Measurements from ENCODE around the gene IRF9.

- TF ChIP-seq CTCF (CRISPR knock-in tag; IDR thresholded peaks at IDR 0.05) = no peak
- TF ChIP-seq MAZ (IDR thresholded peaks at IDR 0.05; ENCODE audit: borderline replicate concordance, low read depth, low read length) = no peak
- TF ChIP-seq MAZ (CRISPR knock-in tag; IDR thresholded peaks at IDR 0.05; ENCODE audit: low read depth) = no peak
- no peak for TF ChIP-seq HOXA7 (CRISPR knock-in tag; IDR thresholded peaks at IDR 0.05)
- TF ChIP-seq MXD3 (CRISPR knock-in tag; IDR thresholded peaks at IDR 0.05) = no peak
- no peak for TF ChIP-seq ARNT (IDR thresholded peaks at IDR 0.05)
- TF ChIP-seq RNF2 (conservative IDR thresholded peaks at IDR 0.05; ENCODE audit: low read depth) = no peak
- no peak for TF ChIP-seq TCF7L2 (IDR thresholded peaks at IDR 0.05; ENCODE audit: low read depth, low read length)
- no peak for TF ChIP-seq KLF13 (CRISPR knock-in tag; IDR thresholded peaks at IDR 0.05)
- no peak; the same call in 1 of the 2 replicates for TF ChIP-seq ZNF350 (CRISPR knock-in tag; IDR thresholded peaks at IDR 0.05; ENCODE audit: borderline replicate concordance, low read depth)
- no peak for TF ChIP-seq ISL2 (CRISPR knock-in tag; IDR thresholded peaks at IDR 0.05)
- no peak for TF ChIP-seq SP1 (IDR thresholded peaks at IDR 0.05)
- TF ChIP-seq SP1 (CRISPR knock-in tag; IDR thresholded peaks at IDR 0.05) = no peak
- no peak for TF ChIP-seq ZNF816 (CRISPR knock-in tag; IDR thresholded peaks at IDR 0.05; ENCODE audit: borderline replicate concordance)
- no peak for TF ChIP-seq ZNF775 (CRISPR knock-in tag; IDR thresholded peaks at IDR 0.05; ENCODE audit: borderline replicate concordance)
- no peak for TF ChIP-seq ZBTB33 (CRISPR knock-in tag; IDR thresholded peaks at IDR 0.05)
Measured at GRCh38 chr14:24160499-24160849, 591 bp upstream of the IRF9 start.

All from HepG2 (cell line).